Urinary bladder (tissue), 4 donors: ENCODE data around the gene DNAJC8. TPM values are rescaled to one million over a fixed set of nuclear protein-coding genes. Genes with fewer than 3 reads are reported as not detected.

Experiments used
- DNase-seq: peaks from one replicate; pipeline ENCODE4 v3.0.0-alpha.2; 2015; ENCODE audit errors: extremely low spot score
- H3K27ac ChIP-seq: one replicate; pipeline ENCODE4 v1.5.1; 2013; ENCODE audit warnings: low read depth, mild to moderate bottlenecking, moderate library complexity
- H3K36me3 ChIP-seq: one replicate; pipeline ENCODE4 v1.6.1; 2013; ENCODE audit warnings: mild to moderate bottlenecking, moderate library complexity; ENCODE audit not compliant: insufficient read depth
- H3K4me1 ChIP-seq: one replicate; pipeline ENCODE4 v1.6.1; 2013; ENCODE audit warnings: mild to moderate bottlenecking, moderate library complexity; ENCODE audit not compliant: insufficient read depth
- H3K4me3 ChIP-seq: one replicate; pipeline ENCODE4 v1.5.1; 2013; ENCODE audit warnings: low read depth, low read length
- WGBS: extraction: QIAGEN DNeasy Blood & Tissue Kit; methylation state at CpG from one replicate; pipeline ENCODE4 v1.1.7; 2013; 5-methylcytosine and 5-hydroxymethylcytosine counted together
- polyA plus RNA-seq: library from polyadenylated mRNA; stranded (reverse); fragments of 200-250 nt; gene quantifications from one replicate; pipeline ENCODE4 v1.2.3, GENCODE V29; 2013
- total RNA-seq: library from RNA; depleted of rRNA; stranded (reverse); fragments of >200 nt; gene quantifications from one replicate; pipeline ENCODE4 v1.2.3, GENCODE V29; 2014
- donor health status: healthy with polysubstance abuse.
- donor health status: healthy.

DNAJC8 gene
- total and polyA plus RNA-seq, 2 donors = 42.2 to 105 TPM

GRCh38 chr1:28180306-28181305, 52.2 kb downstream of the DNAJC8 start:
- no peaks in the 10 kb centered on the region for H3K36me3 ChIP-seq
- no peaks in the 10 kb centered on the region for H3K4me1 ChIP-seq
- WGBS = 71% methylated on average over 12 of the region's 12 CpGs
- no peak overlapping the region for H3K4me3 ChIP-seq
- no peak for DNase-seq
- H3K27ac ChIP-seq = no peak overlapping the region

- no peak for DNase-seq
- 96% methylated on average over 15 of the region's 15 CpGs for WGBS
Measured at GRCh38 chr1:28178690-28179485, 53.9 kb downstream of the DNAJC8 start.

GRCh38 chr1:28176492-28177470, 56.0 kb downstream of the DNAJC8 start, which contains the start of gene PTAFR:
TSS of gene PTAFR (minus strand) at chr1:28176690. CDS start at chr1:28151021, 25,669 bp downstream.
- Histone ChIP-seq H3K27ac (no peak within 1 kb of the TSS), H3K4me1 (peaks cover 2% of the 10 kb centered on the region), H3K36me3 (no peaks in the 10 kb centered on the region), H3K4me3 (no peak within 1 kb of the TSS)
- WGBS = 73% methylated on average over 18 of the region's 18 CpGs
- DNase-seq = no peak

More at GRCh38 chr1:28178690-28179485, 53.9 kb downstream of the DNAJC8 start:
- no peak overlapping the region for H3K27ac ChIP-seq
- no peaks in the 10 kb centered on the region for H3K4me1 ChIP-seq
- no peaks in the 10 kb centered on the region for H3K36me3 ChIP-seq
- no peak overlapping the region for H3K4me3 ChIP-seq

GRCh38 chr1:28175955-28176485, 56.8 kb downstream of the DNAJC8 start:
- Histone ChIP-seq H3K27ac (no peak overlapping the region), H3K4me1 (peaks cover 2% of the 10 kb centered on the region), H3K36me3 (no peaks in the 10 kb centered on the region), H3K4me3 (no peak overlapping the region)
- DNase-seq = no peak
- 69% methylated on average over 8 of the region's 8 CpGs for WGBS

DNA sequence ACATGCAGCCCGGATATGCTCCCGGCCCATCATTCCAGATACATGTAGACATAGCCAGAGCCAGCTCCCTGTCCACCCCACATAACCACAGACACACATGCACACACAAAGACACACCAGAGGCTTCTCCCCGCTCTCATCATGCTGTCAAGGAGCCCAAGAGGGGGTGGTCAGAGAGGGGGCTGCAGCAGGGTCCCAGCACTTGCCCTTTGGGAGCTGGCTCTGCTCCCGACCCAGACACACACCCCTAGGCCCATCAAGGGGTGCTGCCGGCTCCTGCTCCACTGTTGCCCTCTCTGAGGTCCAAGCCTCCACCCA, 58.9 kb downstream of the DNAJC8 start:
- Histone ChIP-seq H3K36me3 (no peaks in the 10 kb centered on the region), H3K4me1 (peaks cover 2% of the 10 kb centered on the region), H3K27ac (no peak overlapping the region), H3K4me3 (no peak overlapping the region)
- DNase-seq = no peak
- WGBS = 52% methylated on average over 5 of the region's 5 CpGs

- no peak for DNase-seq
- 48% methylated on average over 11 of the region's 11 CpGs for WGBS
- Histone ChIP-seq H3K4me3 (no peak overlapping the region), H3K36me3 (no peaks in the 10 kb centered on the region), H3K27ac (no peak overlapping the region), H3K4me1 (peaks cover 2% of the 10 kb centered on the region)
Measured at GRCh38 chr1:28173151-28173979, 59.5 kb downstream of the DNAJC8 start.

DNA sequence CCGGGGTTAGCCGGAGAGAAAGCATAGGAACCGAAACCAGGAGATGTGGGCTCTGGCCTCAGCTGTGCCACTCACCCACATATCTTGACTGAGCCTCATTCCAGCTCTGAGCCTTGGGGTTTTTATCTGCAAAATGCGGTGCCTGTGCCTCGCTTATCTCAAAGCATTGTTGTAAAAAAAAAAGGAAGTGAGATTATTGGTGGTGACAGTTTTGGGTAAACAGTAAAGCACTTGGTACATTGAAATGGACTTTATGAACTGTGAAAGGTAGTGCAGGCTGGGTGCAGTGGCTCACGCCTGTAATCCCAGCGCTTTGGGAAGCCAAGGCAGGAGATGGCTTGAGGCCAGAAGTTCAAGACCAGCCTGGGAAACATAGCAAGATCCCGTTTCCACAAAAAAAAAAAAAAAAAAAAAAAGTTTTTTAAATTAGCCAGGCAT, 60.1 kb downstream of the DNAJC8 start:
- H3K36me3 ChIP-seq = no peaks in the 10 kb centered on the region
- no peak for DNase-seq
- WGBS = 15% methylated on average over 8 of the region's 8 CpGs
- no peak overlapping the region for H3K27ac ChIP-seq
- no peak overlapping the region for H3K4me3 ChIP-seq
- peaks cover 2% of the 10 kb centered on the region for H3K4me1 ChIP-seq

GRCh38 chr1:28171246-28171645, 61.6 kb downstream of the DNAJC8 start:
- no peaks in the 10 kb centered on the region for H3K36me3 ChIP-seq
- WGBS = 86% methylated on average over 7 of the region's 7 CpGs
- DNase-seq = no peak
- H3K4me3 ChIP-seq = no peak overlapping the region
- peaks cover 2% of the 10 kb centered on the region for H3K4me1 ChIP-seq
- H3K27ac ChIP-seq = no peak overlapping the region

- 91% methylated on average over 2 of the region's 2 CpGs for WGBS
- Histone ChIP-seq H3K27ac (no peak overlapping the region), H3K4me3 (no peak overlapping the region), H3K36me3 (no peaks in the 10 kb centered on the region), H3K4me1 (peaks cover 2% of the 10 kb centered on the region)
- no peak for DNase-seq
Measured at GRCh38 chr1:28170001-28170596, 62.7 kb downstream of the DNAJC8 start.

GRCh38 chr1:28163496-28164161, 69.2 kb downstream of the DNAJC8 start:
- Histone ChIP-seq H3K27ac (no peak overlapping the region), H3K4me3 (no peak overlapping the region), H3K4me1 (no peaks in the 10 kb centered on the region), H3K36me3 (no peaks in the 10 kb centered on the region)
- WGBS = 27% methylated on average over 4 of the region's 4 CpGs
- DNase-seq = peak; percentile 39

DNA sequence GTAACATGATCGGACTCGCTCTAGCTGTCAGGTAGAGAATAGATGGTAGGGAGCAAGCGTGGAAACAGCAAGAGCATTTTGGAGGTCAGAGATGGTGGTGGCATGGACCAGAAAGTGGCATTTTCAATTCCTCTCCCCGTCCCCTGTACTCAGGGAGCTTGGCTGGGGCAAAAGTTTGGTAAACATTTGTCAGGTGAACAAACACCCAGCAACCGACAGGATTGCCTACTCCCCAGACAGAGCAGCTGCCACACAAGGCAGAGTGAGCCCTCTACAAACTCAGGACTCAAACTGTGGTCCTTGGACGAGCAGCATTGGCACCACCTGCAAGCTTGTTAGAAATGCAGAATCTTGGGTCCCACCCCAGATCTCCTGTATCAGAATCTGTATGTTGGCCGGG, 70.7 kb downstream of the DNAJC8 start:
- no peak overlapping the region for H3K27ac ChIP-seq
- DNase-seq = no peak
- no peaks in the 10 kb centered on the region for H3K4me1 ChIP-seq
- no peaks in the 10 kb centered on the region for H3K36me3 ChIP-seq
- no peak overlapping the region for H3K4me3 ChIP-seq
- whole genome bisulfite sequencing = 91% methylated on average over 7 of the region's 7 CpGs
